ENCODE results near the gene SETDB1. TPM values are rescaled to one million over a fixed set of nuclear protein-coding genes. Genes with fewer than 3 reads are reported as not detected.

The SETDB1 gene
- total and polyA plus RNA-seq, 2 of the 13 experiments (the other 11 are each of a cell fraction or from before 2014, with no cell fraction given): 33.1 to 34.6 TPM

DNA sequence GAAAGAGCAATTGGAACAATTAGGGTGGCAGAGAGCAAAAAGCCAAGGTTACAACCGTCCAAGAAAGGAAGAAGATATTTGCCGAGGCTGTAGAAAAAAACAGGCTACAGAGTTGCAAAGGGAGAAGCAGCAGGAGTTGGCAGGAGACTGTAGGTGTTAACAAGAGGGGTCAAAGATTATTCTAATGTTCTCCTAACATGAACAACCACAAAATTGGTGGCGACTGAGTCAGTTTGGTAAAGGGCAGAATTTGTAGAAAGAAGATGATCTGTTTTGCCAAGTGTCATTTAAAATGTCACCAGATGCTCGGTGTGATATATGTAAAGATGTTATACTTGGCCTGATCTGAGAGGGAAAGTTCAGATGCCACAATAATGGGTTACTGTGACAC, 81.7 kb downstream of the SETDB1 start (continued):
- TF ChIP-seq, protein P1, sequence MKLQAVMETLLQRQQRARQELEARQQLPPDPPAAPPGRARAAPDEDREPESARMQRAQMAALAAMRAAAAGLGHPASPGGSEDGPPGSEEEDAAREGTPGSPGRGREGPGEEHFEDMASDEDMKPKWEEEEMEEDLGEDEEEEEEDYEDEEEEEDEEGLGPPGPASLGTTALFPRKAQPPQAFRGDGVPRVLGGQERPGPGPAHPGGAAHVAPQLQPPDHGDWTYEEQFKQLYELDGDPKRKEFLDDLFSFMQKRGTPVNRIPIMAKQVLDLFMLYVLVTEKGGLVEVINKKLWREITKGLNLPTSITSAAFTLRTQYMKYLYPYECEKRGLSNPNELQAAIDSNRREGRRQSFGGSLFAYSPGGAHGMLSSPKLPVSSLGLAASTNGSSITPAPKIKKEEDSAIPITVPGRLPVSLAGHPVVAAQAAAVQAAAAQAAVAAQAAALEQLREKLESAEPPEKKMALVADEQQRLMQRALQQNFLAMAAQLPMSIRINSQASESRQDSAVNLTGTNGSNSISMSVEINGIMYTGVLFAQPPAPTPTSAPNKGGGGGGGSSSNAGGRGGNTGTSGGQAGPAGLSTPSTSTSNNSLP (IDR thresholded peaks at IDR 0.05; ENCODE audit: low read depth, low read length): 0 out of 2 replicates have a peak, but pooled peaks have one; percentile 30
- TF ChIP-seq PPARG (CRISPR knock-in tag; conservative IDR thresholded peaks at IDR 0.05) (no peak), ZBTB20 (CRISPR knock-in tag; IDR thresholded peaks at IDR 0.05; ENCODE audit: borderline replicate concordance, low read depth) (no peak), ZNF317 (CRISPR knock-in tag; IDR thresholded peaks at IDR 0.05) (0 out of 2 replicates have a peak, but pooled peaks have one; percentile 9), ZNF724P (CRISPR knock-in tag; IDR thresholded peaks at IDR 0.05; ENCODE audit: borderline replicate concordance) (no peak), ERF (CRISPR knock-in tag; IDR thresholded peaks at IDR 0.05) (no peak), ZBTB8A (CRISPR knock-in tag; IDR thresholded peaks at IDR 0.05; ENCODE audit: borderline replicate concordance, low read depth) (no peak), ZNF577 (CRISPR knock-in tag; IDR thresholded peaks at IDR 0.05; ENCODE audit: borderline replicate concordance, low read depth) (no peak), HNF4A (CRISPR knock-in tag; IDR thresholded peaks at IDR 0.05) (0 out of 2 replicates have a peak, but pooled peaks have one; percentile 5), ZNF816 (CRISPR knock-in tag; IDR thresholded peaks at IDR 0.05; ENCODE audit: borderline replicate concordance) (no peak), FOSL2 (CRISPR knock-in tag; IDR thresholded peaks at IDR 0.05) (no peak), TBX3 (IDR thresholded peaks at IDR 0.05; ENCODE audit: borderline replicate concordance) (peak; percentile 61; the same call in 1 of the 2 replicates), BCL6 (CRISPR knock-in tag; IDR thresholded peaks at IDR 0.05) (no peak), ZNF670 (CRISPR knock-in tag; IDR thresholded peaks at IDR 0.05; ENCODE audit: borderline replicate concordance) (peak; percentile 72; the same call in 1 of the 2 replicates), CBX1 (IDR thresholded peaks at IDR 0.05; ENCODE audit: low read depth) (no peak), ZNF337 (CRISPR knock-in tag; IDR thresholded peaks at IDR 0.05; ENCODE audit: borderline replicate concordance, low read depth) (0 out of 2 replicates have a peak, but pooled peaks have one; percentile 4), TGIF2 (CRISPR knock-in tag; IDR thresholded peaks at IDR 0.05) (peak; percentile 16; the same call in 1 of the 2 replicates)
- TF ChIP-seq, protein P2, sequence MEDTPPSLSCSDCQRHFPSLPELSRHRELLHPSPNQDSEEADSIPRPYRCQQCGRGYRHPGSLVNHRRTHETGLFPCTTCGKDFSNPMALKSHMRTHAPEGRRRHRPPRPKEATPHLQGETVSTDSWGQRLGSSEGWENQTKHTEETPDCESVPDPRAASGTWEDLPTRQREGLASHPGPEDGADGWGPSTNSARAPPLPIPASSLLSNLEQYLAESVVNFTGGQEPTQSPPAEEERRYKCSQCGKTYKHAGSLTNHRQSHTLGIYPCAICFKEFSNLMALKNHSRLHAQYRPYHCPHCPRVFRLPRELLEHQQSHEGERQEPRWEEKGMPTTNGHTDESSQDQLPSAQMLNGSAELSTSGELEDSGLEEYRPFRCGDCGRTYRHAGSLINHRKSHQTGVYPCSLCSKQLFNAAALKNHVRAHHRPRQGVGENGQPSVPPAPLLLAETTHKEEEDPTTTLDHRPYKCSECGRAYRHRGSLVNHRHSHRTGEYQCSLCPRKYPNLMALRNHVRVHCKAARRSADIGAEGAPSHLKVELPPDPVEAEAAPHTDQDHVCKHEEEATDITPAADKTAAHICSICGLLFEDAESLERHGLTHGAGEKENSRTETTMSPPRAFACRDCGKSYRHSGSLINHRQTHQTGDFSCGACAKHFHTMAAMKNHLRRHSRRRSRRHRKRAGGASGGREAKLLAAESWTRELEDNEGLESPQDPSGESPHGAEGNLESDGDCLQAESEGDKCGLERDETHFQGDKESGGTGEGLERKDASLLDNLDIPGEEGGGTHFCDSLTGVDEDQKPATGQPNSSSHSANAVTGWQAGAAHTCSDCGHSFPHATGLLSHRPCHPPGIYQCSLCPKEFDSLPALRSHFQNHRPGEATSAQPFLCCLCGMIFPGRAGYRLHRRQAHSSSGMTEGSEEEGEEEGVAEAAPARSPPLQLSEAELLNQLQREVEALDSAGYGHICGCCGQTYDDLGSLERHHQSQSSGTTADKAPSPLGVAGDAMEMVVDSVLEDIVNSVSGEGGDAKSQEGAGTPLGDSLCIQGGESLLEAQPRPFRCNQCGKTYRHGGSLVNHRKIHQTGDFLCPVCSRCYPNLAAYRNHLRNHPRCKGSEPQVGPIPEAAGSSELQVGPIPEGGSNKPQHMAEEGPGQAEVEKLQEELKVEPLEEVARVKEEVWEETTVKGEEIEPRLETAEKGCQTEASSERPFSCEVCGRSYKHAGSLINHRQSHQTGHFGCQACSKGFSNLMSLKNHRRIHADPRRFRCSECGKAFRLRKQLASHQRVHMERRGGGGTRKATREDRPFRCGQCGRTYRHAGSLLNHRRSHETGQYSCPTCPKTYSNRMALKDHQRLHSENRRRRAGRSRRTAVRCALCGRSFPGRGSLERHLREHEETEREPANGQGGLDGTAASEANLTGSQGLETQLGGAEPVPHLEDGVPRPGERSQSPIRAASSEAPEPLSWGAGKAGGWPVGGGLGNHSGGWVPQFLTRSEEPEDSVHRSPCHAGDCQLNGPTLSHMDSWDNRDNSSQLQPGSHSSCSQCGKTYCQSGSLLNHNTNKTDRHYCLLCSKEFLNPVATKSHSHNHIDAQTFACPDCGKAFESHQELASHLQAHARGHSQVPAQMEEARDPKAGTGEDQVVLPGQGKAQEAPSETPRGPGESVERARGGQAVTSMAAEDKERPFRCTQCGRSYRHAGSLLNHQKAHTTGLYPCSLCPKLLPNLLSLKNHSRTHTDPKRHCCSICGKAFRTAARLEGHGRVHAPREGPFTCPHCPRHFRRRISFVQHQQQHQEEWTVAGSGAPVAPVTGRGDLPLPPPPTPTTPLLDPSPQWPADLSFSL (CRISPR knock-in tag; IDR thresholded peaks at IDR 0.05): no peak
